Measurements from ENCODE around the gene MAGOH.

- TF ChIP-seq CTCF (IDR thresholded peaks at IDR 0.05) (no peak), EZH2 (IDR thresholded peaks at IDR 0.05; ENCODE audit: borderline replicate concordance, insufficient read depth, low read depth, low read length, poor library complexity, severe bottlenecking) (no peak)
Measured at GRCh38 chr1:53238197-53239155, at the start of gene MAGOH.
